CD14-positive monocyte (primary cell): ENCODE measurements around the gene KISS1. TPM values are rescaled to one million over a fixed set of nuclear protein-coding genes. Genes with fewer than 3 reads are reported as not detected.

ENCODE experiments used
- DNase-seq, 3 donors: peaks; one replicate each; pipeline ENCODE4 v3.0.0-alpha.2; 2011 to 2022
- H2AFZ ChIP-seq: 2 replicates; pipeline ENCODE4 v1.6.0; 2012; ENCODE audit warnings: mild to moderate bottlenecking, low read depth, low read length, inconsistent platforms; ENCODE audit not compliant: insufficient read depth, poor library complexity, severe bottlenecking
- H3K27ac ChIP-seq, 2 donors: 1 replicate in 1 of 2; 2 replicates in 1 of 2; pipeline ENCODE4 v1.5.1; 2012 to 2013; ENCODE audit warnings: low read length in 2 of 2, control low read depth in 1 of 2, inconsistent platforms in 1 of 2, low read depth in 1 of 2, mild to moderate bottlenecking in 1 of 2
- H3K27me3 ChIP-seq, 2 donors: one replicate each; pipeline versions ENCODE4 v1.6.0 to v1.6.1; 2011 to 2013; ENCODE audit warnings: low read length in 2 of 2; ENCODE audit not compliant: control insufficient read depth in 2 of 2, insufficient read depth in 2 of 2
- H3K36me3 ChIP-seq, 2 donors: replicated peaks in 1 of 2; 1 replicate in 1 of 2; 2 replicates in 1 of 2; pipeline versions ENCODE4 v1.5.1 to v1.6.1; 2012 to 2013; ENCODE audit warnings: low read length in 2 of 2, control low read depth in 1 of 2, inconsistent platforms in 1 of 2, mild to moderate bottlenecking in 1 of 2; ENCODE audit not compliant: insufficient read depth in 2 of 2, control insufficient read depth in 1 of 2
- H3K4me1 ChIP-seq, 2 donors: 1 replicate in 1 of 2; 2 replicates in 1 of 2; pipeline versions ENCODE4 v1.5.1 to v1.6.1; 2012 to 2013; ENCODE audit warnings: low read length in 2 of 2, control low read depth in 1 of 2, inconsistent platforms in 1 of 2, mild to moderate bottlenecking in 1 of 2, moderate library complexity in 1 of 2; ENCODE audit not compliant: insufficient read depth in 2 of 2, control insufficient read depth in 1 of 2
- H3K4me2 ChIP-seq: replicated peaks from 2 replicates; pipeline ENCODE3; 2012; ENCODE audit warnings: low read length, moderate library complexity, mild to moderate bottlenecking; ENCODE audit not compliant: poor library complexity, severe bottlenecking; ENCODE audit errors: extremely low read depth
- H3K4me3 ChIP-seq, 3 experiments: fragments of 200-600 bp in 1 of 3; sonication (generic) in 1 of 3; replicated peaks in 1 of 3; 1 replicate in 2 of 3; 2 replicates in 1 of 3; pipeline ENCODE4 v1.5.1; 2011 to 2013; ENCODE audit warnings: low read length in 3 of 3, mild to moderate bottlenecking in 3 of 3, control low read depth in 2 of 3, low read depth in 2 of 3, inconsistent platforms in 1 of 3, moderate library complexity in 1 of 3
- H3K79me2 ChIP-seq: 2 replicates; pipeline ENCODE4 v1.6.0; 2012; ENCODE audit warnings: mild to moderate bottlenecking, control low read depth, inconsistent platforms, low read length, moderate library complexity; ENCODE audit not compliant: insufficient read depth
- H3K9ac ChIP-seq: 2 replicates; pipeline ENCODE4 v1.6.0; 2017; ENCODE audit warnings: low read length, mild to moderate bottlenecking; ENCODE audit not compliant: insufficient read depth, poor library complexity, severe bottlenecking
- H3K9me3 ChIP-seq, 2 donors: replicated peaks in 1 of 2; 1 replicate in 1 of 2; 2 replicates in 1 of 2; pipeline versions ENCODE4 v1.5.1 to v1.6.1; 2012 to 2013; ENCODE audit warnings: low read length in 2 of 2, control low read depth in 1 of 2; ENCODE audit not compliant: control insufficient read depth in 1 of 2, insufficient read depth in 1 of 2
- H4K20me1 ChIP-seq: 2 replicates; pipeline ENCODE4 v1.6.0; 2012; ENCODE audit warnings: mild to moderate bottlenecking, low read length, control low read depth, moderate library complexity; ENCODE audit not compliant: insufficient read depth
- H3K27ac Mint-ChIP-seq, 7 donors: one replicate each; pipeline ENCODE4 v1.8.0; 2020; ENCODE audit warnings: mild to moderate bottlenecking in 7 of 7, mixed read lengths in 7 of 7, moderate library complexity in 6 of 7, inconsistent platforms in 2 of 7
- H3K27me3 Mint-ChIP-seq, 3 donors: one replicate each; pipeline ENCODE4 v1.8.0; 2021 to 2022; ENCODE audit warnings: low read depth in 3 of 3, mild to moderate bottlenecking in 3 of 3, mixed read lengths in 3 of 3, moderate library complexity in 3 of 3, inconsistent platforms in 1 of 3
- H3K36me3 Mint-ChIP-seq, 2 donors: one replicate each; pipeline ENCODE4 v1.8.0; 2020; ENCODE audit warnings: mixed read lengths in 2 of 2, inconsistent platforms in 1 of 2, mild to moderate bottlenecking in 1 of 2
- H3K4me1 Mint-ChIP-seq: one replicate; pipeline ENCODE4 v1.8.0; 2020; ENCODE audit warnings: mild to moderate bottlenecking, mixed read lengths
- H3K4me3 Mint-ChIP-seq, 2 donors: one replicate each; pipeline ENCODE4 v1.8.0; 2020; ENCODE audit warnings: mild to moderate bottlenecking in 2 of 2, mixed read lengths in 2 of 2, moderate library complexity in 1 of 2
- H3K9me3 Mint-ChIP-seq, 7 donors: one replicate each; pipeline ENCODE4 v1.8.0; 2020 to 2022; ENCODE audit warnings: mixed read lengths in 7 of 7, mild to moderate bottlenecking in 6 of 7, moderate library complexity in 6 of 7, inconsistent platforms in 2 of 7
- WGBS: methylation state at CpG from one replicate; pipeline ENCODE4 v1.1.5; 2013; ENCODE audit warnings: missing lambda C conversion rate; ENCODE audit not compliant: insufficient coverage; 5-methylcytosine and 5-hydroxymethylcytosine counted together
- intact Hi-C, 2 donors: fragments of 100-400 bp; cut with micrococcal nuclease; formaldehyde crosslinking; loops; one replicate each; pipeline versions ENCODE4 v1.15.0 to v1.15.1; 2023
- polyA plus RNA-seq, 3 donors: library from polyadenylated mRNA; depleted of rRNA in 1 of 3; unstranded in 2 of 3; stranded (reverse) in 1 of 3; fragments of 300-500 nt in 2 of 3; fragments of >200 nt in 1 of 3; fragmentation: Illumina TruSeq in 2 of 3; gene quantifications; 1 replicate in 2 of 3; 2 replicates in 1 of 3; pipeline ENCODE4 v1.2.3, GENCODE V29; 2012 to 2021
- TF ChIP-seq, protein P1 (sequence below): fragments of 200-600 bp; IDR thresholded peaks from one replicate; pipeline ENCODE4 v1.8.0; 2022; ENCODE audit warnings: antibody characterized with exemption, mild to moderate bottlenecking

The KISS1 gene
- polyA plus RNA-seq, 3 donors = not detected

- Histone ChIP-seq H3K27me3 (peaks cover 8 to 25% of the 10 kb centered on the region in 2 donors), H3K27ac (no peak overlapping the region), H3K36me3 (no peaks in the 10 kb centered on the region), H3K9ac (no peak overlapping the region), H3K79me2 (no peaks in the 10 kb centered on the region), H2AFZ (no peak overlapping the region), H3K4me1 (peaks cover 9 to 18% of the 10 kb centered on the region in 2 donors), H3K4me2 (no peak overlapping the region), H4K20me1 (no peaks in the 10 kb centered on the region), H3K4me3 (no peak overlapping the region), H3K9me3 (no peaks in the 10 kb centered on the region)
- 88% methylated on average over 6 of the region's 10 CpGs for WGBS
- intact Hi-C loops = no loop called here
- Mint-ChIP-seq H3K4me3 (no peak overlapping the region), H3K9me3 (peaks cover 0 to 2% (median 0%) of the 10 kb centered on the region in 7 donors), H3K27ac (peak overlapping the region in 2 of 7 donors; percentile 31 to 35), H3K27me3 (peaks cover 25 to 37% (median 35%) of the 10 kb centered on the region in 3 donors), H3K36me3 (no peaks in the 10 kb centered on the region), H3K4me1 (peaks cover 10% of the 10 kb centered on the region)
- TF ChIP-seq, protein P1, sequence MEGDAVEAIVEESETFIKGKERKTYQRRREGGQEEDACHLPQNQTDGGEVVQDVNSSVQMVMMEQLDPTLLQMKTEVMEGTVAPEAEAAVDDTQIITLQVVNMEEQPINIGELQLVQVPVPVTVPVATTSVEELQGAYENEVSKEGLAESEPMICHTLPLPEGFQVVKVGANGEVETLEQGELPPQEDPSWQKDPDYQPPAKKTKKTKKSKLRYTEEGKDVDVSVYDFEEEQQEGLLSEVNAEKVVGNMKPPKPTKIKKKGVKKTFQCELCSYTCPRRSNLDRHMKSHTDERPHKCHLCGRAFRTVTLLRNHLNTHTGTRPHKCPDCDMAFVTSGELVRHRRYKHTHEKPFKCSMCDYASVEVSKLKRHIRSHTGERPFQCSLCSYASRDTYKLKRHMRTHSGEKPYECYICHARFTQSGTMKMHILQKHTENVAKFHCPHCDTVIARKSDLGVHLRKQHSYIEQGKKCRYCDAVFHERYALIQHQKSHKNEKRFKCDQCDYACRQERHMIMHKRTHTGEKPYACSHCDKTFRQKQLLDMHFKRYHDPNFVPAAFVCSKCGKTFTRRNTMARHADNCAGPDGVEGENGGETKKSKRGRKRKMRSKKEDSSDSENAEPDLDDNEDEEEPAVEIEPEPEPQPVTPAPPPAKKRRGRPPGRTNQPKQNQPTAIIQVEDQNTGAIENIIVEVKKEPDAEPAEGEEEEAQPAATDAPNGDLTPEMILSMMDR = no peak
- no peak for DNase-seq
Measured at GRCh38 chr1:204155881-204156280, 40.4 kb downstream of the KISS1 start.

- Histone ChIP-seq H3K27me3 (peaks cover 8 to 35% of the 10 kb centered on the region in 2 donors), H3K9me3 (no peaks in the 10 kb centered on the region), H3K36me3 (no peaks in the 10 kb centered on the region), H3K4me1 (peaks cover 9 to 18% of the 10 kb centered on the region in 2 donors), H3K9ac (no peak overlapping the region), H3K27ac (no peak overlapping the region), H3K4me3 (no peak overlapping the region), H3K4me2 (no peak overlapping the region), H3K79me2 (no peaks in the 10 kb centered on the region), H2AFZ (no peak overlapping the region), H4K20me1 (no peaks in the 10 kb centered on the region)
- Mint-ChIP-seq H3K4me3 (no peak overlapping the region), H3K36me3 (no peaks in the 10 kb centered on the region), H3K9me3 (peaks cover 0 to 2% (median 0%) of the 10 kb centered on the region in 7 donors), H3K4me1 (peaks cover 10% of the 10 kb centered on the region), H3K27ac (no peak overlapping the region), H3K27me3 (peaks cover 34 to 46% (median 42%) of the 10 kb centered on the region in 3 donors)
- TF ChIP-seq, protein P1 = no peak
- intact Hi-C loops = no loop called here
- WGBS = 96% methylated on average over 12 of the region's 15 CpGs
- no peak for DNase-seq
Measured at GRCh38 chr1:204154568-204155255, 41.6 kb downstream of the KISS1 start.
